ENCODE measurements around the gene VMP1. TPM values are rescaled to one million over a fixed set of nuclear protein-coding genes. Genes with fewer than 3 reads are reported as not detected.

VMP1 gene
- total and polyA plus RNA-seq, 2 of the 13 experiments (the other 11 are each of a cell fraction or from before 2014, with no cell fraction given) = 186 to 271 TPM

- Histone ChIP-seq H3K27me3 (ENCODE audit: control insufficient read depth in 1 of 2, insufficient read depth in 2 of 2, low read length in 2 of 2) (no peaks in the 10 kb centered on the region), H4K20me1 (ENCODE audit: insufficient read depth, low read length) (no peaks in the 10 kb centered on the region), H3K9ac (ENCODE audit: insufficient read depth, low read depth, low read length) (peak overlapping the region; percentile 74), H3K4me3 (replicated peaks in 1 of 3; ENCODE audit: insufficient read depth in 1 of 3, low read depth in 2 of 3, low read length in 3 of 3) (no peak overlapping the region; a peak in 1 of 6 replicates), H3K9me3 (ENCODE audit: low read length) (no peaks in the 10 kb centered on the region), H3K36me3 (replicated peaks in 1 of 2; ENCODE audit: control insufficient read depth in 1 of 2, insufficient read depth in 2 of 2, low read length in 2 of 2) (no peaks in the 10 kb centered on the region; a peak in 2 of 5 replicates), H3K4me2 (ENCODE audit: low read depth, low read length) (peak overlapping the region; percentile 59), H3K4me1 (ENCODE audit: insufficient read depth, low read length) (peaks cover 79% of the 10 kb centered on the region), H3K27ac (ENCODE audit: extremely low read length, insufficient read depth, low read length) (peak overlapping the region; percentile 90), H2AFZ (ENCODE audit: low read length) (no peak overlapping the region), H3K79me2 (ENCODE audit: insufficient read depth, low read length) (peaks cover 15% of the 10 kb centered on the region)
- in situ Hi-C loops (cut with HindIII; ENCODE audit: extremely low pct_ligation_motif_present, low pct_unique_long_range_greater_than_20kb) = no loop called here
- intact Hi-C loops (cut with micrococcal nuclease; ENCODE audit: unreplicated experiment) = no loop called here
- WGBS (ENCODE audit: low lambda C conversion rate) = 90% methylated on average over 3 of the region's 3 CpGs
- DNase-seq (ENCODE audit: low spot score) (no peak), ATAC-seq (no peak), FAIRE-seq (no peak)
- ChIA-PET CTCF (ENCODE audit: low intra/inter-chr PET ratio, low total read pairs) (interaction anchor here (1.7 kb wide), 1 partner anchor 76 kb away, joined by 8 read pairs; no protein-coding TSS in a partner anchor), POLR2A (interaction anchor here (1.3 to 20.0 kb wide), 9 partner anchors 8 to 45 kb away, joined by 7 to 501 read pairs (median 14); no protein-coding TSS in a partner anchor)
- BruUV-seq (replicated peaks) = no TSS peak
- TF ChIP-seq, protein P1, sequence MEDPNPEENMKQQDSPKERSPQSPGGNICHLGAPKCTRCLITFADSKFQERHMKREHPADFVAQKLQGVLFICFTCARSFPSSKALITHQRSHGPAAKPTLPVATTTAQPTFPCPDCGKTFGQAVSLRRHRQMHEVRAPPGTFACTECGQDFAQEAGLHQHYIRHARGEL (CRISPR knock-in tag; IDR thresholded peaks at IDR 0.05) = no peak
- 0 out of 2 replicates have a peak, but pooled peaks have one; percentile 43 for TF ChIP-seq ATF7-NPFF (CRISPR knock-in tag; IDR thresholded peaks at IDR 0.05; ENCODE audit: low read depth)
- TF ChIP-seq, protein P2, sequence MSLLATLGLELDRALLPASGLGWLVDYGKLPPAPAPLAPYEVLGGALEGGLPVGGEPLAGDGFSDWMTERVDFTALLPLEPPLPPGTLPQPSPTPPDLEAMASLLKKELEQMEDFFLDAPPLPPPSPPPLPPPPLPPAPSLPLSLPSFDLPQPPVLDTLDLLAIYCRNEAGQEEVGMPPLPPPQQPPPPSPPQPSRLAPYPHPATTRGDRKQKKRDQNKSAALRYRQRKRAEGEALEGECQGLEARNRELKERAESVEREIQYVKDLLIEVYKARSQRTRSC (CRISPR knock-in tag; IDR thresholded peaks at IDR 0.05; ENCODE audit: low read depth) = no peak
- no peak for TF ChIP-seq MAF1 (CRISPR knock-in tag; IDR thresholded peaks at IDR 0.05; ENCODE audit: borderline replicate concordance)
- TF ChIP-seq ZNF264 (CRISPR knock-in tag; IDR thresholded peaks at IDR 0.05) = no peak
- TF ChIP-seq, protein P3, sequence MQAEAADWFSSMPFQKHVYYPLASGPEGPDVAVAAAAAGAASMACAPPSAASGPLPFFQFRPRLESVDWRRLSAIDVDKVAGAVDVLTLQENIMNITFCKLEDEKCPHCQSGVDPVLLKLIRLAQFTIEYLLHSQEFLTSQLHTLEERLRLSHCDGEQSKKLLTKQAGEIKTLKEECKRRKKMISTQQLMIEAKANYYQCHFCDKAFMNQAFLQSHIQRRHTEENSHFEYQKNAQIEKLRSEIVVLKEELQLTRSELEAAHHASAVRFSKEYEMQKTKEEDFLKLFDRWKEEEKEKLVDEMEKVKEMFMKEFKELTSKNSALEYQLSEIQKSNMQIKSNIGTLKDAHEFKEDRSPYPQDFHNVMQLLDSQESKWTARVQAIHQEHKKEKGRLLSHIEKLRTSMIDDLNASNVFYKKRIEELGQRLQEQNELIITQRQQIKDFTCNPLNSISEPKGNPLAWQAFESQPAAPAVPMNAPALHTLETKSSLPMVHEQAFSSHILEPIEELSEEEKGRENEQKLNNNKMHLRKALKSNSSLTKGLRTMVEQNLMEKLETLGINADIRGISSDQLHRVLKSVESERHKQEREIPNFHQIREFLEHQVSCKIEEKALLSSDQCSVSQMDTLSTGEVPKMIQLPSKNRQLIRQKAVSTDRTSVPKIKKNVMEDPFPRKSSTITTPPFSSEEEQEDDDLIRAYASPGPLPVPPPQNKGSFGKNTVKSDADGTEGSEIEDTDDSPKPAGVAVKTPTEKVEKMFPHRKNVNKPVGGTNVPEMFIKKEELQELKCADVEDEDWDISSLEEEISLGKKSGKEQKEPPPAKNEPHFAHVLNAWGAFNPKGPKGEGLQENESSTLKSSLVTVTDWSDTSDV (CRISPR knock-in tag; IDR thresholded peaks at IDR 0.05) = no peak
- no peak for TF ChIP-seq E2F5 (CRISPR knock-in tag; conservative IDR thresholded peaks at IDR 0.05)
- TF ChIP-seq ZNF674 (CRISPR knock-in tag; IDR thresholded peaks at IDR 0.05; ENCODE audit: low read depth) = no peak
- TF ChIP-seq, protein P4, sequence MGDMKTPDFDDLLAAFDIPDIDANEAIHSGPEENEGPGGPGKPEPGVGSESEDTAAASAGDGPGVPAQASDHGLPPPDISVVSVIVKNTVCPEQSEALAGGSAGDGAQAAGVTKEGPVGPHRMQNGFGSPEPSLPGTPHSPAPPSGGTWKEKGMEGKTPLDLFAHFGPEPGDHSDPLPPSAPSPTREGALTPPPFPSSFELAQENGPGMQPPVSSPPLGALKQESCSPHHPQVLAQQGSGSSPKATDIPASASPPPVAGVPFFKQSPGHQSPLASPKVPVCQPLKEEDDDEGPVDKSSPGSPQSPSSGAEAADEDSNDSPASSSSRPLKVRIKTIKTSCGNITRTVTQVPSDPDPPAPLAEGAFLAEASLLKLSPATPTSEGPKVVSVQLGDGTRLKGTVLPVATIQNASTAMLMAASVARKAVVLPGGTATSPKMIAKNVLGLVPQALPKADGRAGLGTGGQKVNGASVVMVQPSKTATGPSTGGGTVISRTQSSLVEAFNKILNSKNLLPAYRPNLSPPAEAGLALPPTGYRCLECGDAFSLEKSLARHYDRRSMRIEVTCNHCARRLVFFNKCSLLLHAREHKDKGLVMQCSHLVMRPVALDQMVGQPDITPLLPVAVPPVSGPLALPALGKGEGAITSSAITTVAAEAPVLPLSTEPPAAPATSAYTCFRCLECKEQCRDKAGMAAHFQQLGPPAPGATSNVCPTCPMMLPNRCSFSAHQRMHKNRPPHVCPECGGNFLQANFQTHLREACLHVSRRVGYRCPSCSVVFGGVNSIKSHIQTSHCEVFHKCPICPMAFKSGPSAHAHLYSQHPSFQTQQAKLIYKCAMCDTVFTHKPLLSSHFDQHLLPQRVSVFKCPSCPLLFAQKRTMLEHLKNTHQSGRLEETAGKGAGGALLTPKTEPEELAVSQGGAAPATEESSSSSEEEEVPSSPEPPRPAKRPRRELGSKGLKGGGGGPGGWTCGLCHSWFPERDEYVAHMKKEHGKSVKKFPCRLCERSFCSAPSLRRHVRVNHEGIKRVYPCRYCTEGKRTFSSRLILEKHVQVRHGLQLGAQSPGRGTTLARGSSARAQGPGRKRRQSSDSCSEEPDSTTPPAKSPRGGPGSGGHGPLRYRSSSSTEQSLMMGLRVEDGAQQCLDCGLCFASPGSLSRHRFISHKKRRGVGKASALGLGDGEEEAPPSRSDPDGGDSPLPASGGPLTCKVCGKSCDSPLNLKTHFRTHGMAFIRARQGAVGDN (CRISPR knock-in tag; IDR thresholded peaks at IDR 0.05) = peak; percentile 24; the same call in 1 of the 2 replicates
- TF ChIP-seq GLI4 (CRISPR knock-in tag; IDR thresholded peaks at IDR 0.05; ENCODE audit: borderline replicate concordance) = no peak
- no peak for TF ChIP-seq CHD2 (IDR thresholded peaks at IDR 0.05; ENCODE audit: low read depth, low read length)
- TF ChIP-seq, protein P5, sequence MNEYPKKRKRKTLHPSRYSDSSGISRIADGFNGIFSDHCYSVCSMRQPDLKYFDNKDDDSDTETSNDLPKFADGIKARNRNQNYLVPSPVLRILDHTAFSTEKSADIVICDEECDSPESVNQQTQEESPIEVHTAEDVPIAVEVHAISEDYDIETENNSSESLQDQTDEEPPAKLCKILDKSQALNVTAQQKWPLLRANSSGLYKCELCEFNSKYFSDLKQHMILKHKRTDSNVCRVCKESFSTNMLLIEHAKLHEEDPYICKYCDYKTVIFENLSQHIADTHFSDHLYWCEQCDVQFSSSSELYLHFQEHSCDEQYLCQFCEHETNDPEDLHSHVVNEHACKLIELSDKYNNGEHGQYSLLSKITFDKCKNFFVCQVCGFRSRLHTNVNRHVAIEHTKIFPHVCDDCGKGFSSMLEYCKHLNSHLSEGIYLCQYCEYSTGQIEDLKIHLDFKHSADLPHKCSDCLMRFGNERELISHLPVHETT (CRISPR knock-in tag; conservative IDR thresholded peaks at IDR 0.05) = no peak
These were observed 122.7 kb downstream of the VMP1 start for GRCh38 chr17:59830007-59830630.
